TTC549 (cell line): ENCODE data around the gene LCMT2.

Experiments used
- FAIRE-seq: peaks from 2 replicates; lab custom pipeline; 2012; peaks lifted over from hg19 to GRCh38; lab: Jason Lieb, UNC

LCMT2 gene, protein sequence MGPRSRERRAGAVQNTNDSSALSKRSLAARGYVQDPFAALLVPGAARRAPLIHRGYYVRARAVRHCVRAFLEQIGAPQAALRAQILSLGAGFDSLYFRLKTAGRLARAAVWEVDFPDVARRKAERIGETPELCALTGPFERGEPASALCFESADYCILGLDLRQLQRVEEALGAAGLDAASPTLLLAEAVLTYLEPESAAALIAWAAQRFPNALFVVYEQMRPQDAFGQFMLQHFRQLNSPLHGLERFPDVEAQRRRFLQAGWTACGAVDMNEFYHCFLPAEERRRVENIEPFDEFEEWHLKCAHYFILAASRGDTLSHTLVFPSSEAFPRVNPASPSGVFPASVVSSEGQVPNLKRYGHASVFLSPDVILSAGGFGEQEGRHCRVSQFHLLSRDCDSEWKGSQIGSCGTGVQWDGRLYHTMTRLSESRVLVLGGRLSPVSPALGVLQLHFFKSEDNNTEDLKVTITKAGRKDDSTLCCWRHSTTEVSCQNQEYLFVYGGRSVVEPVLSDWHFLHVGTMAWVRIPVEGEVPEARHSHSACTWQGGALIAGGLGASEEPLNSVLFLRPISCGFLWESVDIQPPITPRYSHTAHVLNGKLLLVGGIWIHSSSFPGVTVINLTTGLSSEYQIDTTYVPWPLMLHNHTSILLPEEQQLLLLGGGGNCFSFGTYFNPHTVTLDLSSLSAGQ

DNA sequence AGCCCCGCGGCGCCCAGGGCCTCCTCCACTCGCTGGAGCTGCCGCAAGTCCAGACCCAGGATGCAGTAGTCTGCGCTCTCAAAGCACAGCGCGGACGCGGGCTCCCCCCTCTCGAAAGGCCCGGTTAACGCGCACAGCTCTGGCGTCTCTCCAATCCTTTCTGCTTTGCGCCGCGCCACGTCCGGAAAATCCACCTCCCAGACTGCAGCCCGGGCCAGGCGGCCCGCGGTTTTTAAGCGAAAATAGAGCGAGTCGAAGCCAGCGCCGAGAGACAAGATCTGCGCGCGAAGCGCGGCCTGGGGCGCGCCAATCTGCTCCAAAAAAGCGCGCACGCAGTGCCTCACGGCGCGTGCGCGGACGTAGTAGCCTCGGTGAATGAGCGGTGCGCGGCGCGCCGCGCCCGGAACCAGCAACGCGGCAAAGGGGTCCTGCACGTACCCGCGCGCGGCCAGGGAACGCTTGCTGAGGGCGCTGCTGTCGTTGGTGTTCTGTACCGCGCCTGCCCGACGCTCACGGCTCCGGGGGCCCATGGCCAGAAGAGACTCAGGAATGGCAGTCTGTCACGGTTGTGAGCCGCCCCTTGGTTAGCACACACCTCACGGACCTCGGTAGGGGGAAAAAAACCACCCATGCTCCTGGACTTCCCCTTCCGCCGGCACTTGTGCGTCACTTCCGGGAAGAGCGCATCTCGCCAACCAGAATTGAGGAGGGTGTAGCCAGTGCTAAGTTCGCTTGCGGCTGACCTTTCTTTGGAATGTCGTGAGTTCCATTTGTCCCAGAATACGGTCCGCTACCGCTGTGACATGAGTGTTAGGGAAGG is at the start of gene LCMT2:
Gene LCMT2 (minus strand): TSS at position 614 of the 820 bp plus-strand sequence. CDS start 84 bp downstream, at position 530.
- FAIRE-seq = peak; percentile 57

DNA sequence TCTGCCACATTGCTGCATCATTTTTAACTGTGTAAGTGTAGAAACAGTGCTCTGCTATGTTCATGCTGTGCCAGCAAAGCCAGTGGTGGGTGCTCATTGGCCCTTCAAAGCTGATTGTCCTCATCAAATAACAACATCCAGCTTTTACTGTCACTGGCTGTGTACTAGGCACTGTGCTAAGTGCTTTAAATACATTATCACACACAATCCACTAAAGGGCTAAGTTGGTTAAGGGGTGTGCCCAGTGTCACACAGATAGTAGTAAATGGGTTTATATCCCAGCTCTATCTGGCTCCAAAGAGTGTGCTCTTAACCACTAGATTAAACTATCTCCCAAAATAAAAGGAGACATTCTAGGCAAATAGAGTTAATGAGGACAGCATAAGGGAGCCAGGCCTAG is 48.2 kb upstream of the LCMT2 start:
- no peak for FAIRE-seq

DNA sequence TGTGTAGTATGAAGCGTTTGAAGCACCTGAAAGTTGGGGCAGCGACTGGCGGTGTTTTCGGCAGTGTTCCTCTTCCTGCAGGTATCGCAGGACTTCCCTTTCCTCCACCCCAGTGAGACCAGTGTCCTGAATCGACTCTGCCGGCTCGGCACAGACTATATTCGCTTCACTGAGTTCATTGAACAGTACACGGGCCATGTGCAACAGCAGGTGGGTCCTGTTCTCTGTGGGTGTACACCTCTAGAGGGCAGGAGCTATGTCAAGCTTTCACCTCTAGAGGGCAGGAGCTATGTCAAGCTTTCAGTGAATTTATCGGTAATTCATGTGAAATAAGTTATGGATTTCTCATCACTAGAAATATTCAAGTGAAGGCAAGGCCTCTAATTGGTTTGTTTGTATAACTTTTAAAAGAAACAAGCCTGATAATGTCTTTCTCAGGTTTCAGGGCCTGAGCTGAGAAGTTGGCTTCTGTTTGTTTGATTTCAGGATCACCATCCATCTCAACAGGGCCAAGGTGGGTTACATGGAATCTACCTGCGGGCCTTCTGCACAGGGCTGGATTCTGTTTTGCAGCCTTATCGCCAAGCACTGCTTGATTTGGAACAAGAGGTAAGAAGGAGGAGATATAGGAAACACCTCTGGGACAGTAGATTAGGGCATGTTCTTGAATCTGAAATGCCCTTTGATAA is 45.8 kb upstream of the LCMT2 start:
- FAIRE-seq = no peak

DNA sequence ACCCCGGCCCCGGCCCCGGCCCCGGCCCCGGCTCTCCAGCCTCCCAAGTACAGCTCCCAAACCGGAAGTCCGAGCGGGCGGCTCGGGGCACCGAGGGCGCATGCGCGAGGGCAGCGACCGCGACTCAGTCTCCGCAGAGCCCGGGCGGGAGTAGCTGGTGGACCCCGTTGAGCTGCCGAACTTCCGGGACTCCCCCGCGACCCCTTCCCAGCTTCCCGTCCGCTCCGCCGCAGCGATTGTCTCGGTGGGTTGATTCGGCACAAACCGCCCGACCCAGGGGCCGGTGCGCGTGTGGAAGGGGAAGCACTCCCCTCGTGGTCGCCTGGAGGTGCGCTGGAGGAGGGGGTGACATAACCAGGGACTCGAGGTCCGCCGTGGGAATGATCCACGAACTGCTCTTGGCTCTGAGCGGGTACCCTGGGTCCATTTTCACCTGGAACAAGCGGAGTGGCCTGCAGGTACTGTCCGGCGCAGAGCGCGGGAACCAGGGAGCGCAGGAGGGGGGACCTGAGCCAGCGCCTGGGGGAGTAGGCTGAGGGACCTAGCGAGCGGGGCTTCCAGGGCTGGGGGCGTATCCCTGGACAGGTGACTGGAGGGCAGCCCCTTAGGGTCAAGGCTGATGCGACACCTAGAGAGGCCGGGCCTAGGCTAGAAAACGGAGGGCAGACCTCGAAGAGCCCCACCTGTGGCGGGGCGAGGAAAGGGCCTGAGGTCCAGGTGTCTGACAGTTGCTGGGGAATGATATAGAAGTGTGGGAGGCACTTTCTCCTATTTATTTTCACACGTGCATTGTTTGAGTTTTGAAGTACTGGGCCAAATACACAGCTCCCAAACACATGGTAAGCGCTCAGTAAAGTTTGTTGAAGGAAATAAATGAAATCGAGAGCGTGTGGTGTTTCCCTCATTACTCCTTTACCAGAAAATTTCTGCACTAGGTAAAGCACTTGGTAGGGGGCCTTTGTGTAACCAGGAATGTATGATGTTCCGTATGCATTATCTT is 40.9 kb upstream of the LCMT2 start, which contains the start of the genes TUBGCP4 and ZSCAN29:
Gene TUBGCP4 (plus strand): TSS at position 127 of the 1,000 bp plus-strand sequence. CDS start 254 bp downstream, at position 381.
Gene ZSCAN29 (minus strand): TSS at position 69 of the 1,000 bp plus-strand sequence. CDS start 1,130 bp downstream, outside the sequence.
- no peak for FAIRE-seq

DNA sequence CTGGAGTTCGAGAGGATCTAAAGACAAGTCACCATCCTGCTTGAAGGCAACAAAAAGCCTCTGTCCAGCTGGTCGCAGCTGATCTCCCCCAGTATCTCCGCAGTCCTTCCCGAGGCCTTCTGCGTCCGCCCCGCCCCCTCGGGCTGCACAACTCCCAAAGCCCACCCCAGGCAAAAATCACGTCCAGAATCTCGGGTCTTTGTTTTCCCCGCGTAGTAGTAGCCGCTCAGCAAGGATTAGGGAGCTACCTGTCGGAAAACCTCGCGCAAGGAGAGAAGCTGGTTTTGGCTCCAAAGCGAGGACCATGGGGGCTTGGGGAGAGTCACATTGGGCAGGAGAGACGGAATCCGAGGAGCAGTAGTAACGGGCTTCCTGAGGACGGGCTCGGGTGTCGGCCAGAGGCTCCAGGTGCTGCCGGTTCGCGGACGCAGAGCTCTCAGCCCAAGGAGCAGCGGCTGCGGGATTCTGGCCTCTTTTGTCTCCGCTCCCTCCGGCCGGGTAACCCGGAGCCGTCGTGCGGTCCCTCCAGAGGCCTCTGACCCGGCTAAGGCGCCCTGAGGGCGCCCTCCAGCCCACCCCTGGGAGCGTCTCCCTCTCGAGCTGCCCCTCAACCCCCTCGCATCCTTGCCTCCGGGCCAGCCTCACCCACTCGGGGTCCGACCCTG is 40.1 kb upstream of the LCMT2 start:
- FAIRE-seq = no peak

DNA sequence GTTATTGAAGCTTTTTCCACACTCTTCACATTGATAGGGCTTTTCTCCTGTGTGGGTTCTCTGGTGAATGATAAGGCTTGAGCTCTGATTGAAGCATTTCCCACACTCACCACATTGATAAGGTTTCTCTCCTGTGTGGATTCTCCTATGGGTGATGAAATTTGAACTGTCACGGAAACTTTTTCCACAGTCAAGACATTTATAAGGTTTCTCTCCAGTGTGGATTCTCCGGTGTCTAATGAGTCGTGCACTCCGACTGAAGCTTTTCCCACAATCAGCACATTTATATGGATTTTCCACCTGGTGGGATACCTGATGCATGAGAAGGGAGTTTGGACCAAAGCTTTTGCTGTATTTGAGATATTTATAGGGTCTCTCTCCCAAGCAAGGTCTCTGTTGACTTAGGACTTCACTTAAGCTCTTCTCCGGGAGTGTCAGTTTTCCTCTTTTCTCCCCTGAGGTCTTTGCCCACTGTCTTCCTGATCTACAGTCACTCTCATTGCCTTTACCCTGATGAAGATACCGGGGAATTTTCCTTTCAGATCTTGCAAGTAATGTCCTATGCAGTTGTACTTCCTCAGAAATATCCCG is 31.0 kb upstream of the LCMT2 start:
- FAIRE-seq = no peak

DNA sequence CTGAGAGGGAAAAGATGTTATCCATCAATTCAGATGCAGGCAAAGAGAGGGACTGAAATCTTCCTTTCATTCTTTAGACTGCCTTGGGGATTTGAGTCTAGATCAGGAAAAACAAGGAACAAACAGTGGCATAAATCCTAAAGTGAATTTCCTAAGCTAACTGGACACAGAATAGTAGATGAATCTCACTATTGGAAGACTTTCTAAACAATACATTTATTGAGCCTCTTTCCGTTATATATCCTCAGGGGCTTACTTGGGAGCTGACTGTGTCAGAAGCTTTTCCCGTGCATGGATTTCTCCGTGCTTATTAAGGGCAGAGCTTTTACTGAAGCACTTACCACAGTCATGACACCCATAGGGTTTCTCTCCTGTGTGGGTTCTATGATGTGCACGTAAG is 30.4 kb upstream of the LCMT2 start:
- FAIRE-seq = no peak

DNA sequence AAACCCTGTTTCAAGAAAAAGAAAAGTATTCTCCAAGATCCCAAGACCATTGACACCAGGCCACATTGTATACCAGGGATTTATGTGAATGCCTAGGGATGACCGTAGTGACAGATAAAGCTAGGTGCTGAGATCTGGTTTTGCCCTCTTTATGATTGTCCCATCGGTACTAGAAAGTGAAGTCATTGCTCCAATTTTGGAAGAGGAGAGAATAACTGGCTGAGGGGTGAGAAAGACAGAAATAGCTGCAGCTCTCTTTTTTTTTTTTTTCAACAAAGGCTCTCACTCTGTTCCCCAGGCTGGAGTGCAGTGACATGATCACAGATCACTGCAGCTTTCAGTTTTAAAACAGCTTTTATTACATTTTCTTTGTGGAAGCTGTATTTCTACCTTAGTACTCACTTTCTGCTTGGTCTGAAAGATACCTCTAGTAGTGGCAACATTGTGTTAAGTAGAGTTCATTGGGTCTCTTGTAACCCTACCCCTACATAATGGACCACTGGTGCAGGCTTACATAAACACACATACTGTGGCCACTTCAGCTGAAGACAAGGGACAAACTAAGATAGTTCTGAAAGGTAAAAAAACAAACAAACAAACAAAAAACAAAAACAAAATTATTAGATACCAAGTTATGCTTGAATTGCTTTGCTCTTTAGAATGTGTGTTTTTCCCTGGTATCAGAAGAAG is 22.5 kb upstream of the LCMT2 start:
- FAIRE-seq = no peak

DNA sequence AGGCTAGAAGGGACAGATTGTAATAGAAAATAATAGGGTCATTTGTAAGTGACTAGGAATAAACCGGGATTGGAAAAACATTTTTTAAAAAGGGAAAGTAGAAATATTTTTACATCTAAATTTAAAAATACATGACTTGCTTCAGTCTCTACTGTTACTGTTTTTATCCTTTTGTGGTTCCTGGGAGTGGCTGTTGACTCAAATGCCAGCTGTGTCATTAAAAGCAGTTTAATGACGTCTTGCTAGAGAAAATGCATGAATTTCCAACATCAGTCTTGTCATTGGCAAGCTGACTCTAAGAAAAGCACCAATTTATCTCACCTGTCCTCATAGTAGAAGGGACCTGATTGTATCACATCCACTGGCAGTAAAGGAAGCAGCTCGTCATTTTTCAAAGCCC is 16.7 kb upstream of the LCMT2 start:
- FAIRE-seq = no peak

DNA sequence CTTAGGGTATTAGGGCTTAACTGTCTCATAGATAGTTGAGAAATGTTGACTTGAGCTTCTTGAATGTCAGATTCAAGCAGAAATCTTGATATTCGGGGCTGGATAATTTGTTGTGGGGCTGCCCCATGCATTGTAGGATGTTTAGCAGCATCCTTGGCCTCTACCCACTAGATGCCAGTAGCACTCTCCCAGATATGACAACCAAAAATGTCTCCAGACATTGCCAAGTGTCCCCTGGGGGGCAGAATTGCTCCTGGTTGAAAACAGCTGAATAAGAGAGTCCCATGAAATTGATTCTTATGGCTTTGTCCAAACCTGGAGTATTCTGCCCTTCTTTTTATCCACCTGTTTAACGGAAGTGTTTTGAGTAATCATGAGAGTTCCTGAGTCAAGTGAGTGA is 15.9 kb upstream of the LCMT2 start:
- no peak for FAIRE-seq

DNA sequence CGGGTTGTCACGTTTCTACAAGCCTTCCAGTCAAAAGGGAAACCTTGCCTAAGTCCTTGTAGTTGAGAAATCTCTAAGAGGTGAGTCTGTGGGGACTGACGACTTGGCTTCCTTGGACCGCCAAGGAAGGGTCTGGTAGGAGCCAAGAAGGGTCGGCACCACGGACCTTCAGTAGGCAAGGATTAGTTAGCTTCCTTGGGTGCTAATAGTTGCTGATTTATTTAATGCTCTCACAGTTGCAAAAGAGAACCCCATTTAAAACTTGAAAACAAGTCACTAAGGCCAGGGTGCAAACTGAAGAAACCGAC is 361 bp upstream of the LCMT2 start:
- no peak for FAIRE-seq

DNA sequence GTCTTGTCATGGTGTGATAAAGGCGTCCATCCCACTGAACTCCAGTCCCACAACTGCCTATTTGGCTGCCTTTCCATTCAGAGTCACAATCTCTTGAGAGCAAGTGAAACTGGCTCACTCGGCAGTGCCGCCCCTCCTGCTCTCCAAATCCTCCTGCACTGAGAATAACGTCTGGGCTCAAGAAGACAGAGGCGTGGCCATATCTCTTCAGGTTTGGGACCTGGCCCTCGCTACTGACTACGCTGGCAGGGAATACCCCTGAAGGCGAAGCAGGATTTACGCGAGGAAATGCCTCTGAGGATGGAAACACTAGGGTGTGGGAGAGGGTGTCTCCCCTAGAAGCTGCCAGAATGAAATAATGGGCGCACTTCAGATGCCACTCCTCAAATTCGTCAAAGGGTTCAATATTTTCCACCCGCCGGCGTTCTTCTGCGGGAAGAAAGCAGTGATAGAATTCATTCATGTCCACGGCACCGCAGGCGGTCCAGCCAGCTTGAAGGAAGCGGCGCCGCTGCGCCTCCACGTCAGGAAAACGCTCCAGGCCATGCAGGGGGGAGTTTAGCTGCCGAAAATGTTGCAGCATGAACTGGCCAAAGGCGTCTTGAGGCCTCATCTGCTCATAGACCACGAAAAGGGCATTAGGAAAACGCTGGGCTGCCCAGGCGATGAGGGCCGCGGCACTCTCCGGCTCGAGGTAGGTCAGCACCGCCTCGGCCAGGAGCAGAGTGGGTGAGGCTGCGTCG is 985 bp downstream of the LCMT2 start:
- no peak for FAIRE-seq

DNA sequence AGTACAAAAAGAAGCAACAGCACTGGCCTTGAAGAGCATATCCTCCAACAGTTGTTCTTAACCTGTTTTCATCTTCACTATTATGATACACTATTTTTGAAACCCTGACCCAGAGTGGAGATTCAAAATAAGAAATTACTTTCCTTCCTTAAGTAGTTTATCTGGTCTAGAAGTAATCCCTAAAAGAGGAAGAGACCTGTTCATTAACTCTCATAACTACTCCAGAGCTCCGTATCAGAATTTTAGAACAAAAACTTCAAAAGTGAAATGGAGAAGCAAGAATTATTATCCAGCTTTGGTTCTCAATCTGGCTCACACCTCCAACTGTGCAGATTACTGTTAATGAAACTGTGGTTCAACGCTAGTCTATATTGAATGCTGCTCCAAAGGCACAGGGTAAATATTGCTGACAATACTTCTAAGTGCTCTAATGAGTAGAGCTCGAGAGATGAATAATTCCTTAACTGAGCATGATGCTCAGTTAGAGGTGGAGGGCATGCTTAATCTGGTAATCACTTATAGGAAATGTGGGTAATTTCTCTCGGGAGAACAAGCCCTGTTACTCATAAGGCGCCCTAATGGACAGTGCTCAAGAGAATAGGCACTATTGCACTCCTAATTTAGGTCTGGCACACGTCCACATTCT is 5.2 kb downstream of the LCMT2 start:
- no peak for FAIRE-seq

DNA sequence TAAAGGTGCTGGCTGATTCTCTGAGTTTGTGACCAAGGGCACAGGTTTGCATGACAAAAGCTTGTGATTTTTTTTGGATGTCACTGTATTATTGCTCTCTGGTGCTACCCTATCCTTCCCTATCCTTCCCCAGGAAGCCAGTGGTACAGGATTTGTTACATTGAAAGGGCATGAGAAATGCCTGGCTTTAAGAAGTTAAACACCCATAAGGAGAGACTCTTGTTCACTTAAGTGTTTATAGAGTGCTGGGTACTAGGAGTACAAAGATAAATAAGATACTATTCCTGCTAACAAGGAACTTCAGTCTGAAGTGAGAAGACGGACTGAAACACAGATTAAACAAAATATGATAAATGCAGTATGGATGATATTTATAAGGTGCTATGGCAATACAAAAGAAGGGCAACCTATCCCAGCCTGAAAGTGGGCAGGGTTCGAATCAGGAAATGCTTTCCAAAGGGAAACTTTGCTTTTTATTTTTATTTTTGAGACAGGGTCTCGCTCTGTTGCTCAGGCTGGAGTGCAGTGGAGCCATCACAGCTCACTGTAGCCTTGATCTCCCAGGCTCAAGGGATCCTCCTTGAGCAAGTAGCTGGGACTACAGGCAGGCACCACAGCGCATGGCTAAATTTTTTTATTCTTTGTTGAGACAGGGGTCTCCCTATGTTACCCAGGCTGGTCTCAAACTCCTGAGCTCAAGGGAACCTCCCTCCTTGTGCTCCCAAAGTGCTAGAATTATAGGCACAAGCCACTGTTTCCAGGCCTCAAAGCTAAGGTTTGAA is 11.2 kb downstream of the LCMT2 start:
- FAIRE-seq = no peak

DNA sequence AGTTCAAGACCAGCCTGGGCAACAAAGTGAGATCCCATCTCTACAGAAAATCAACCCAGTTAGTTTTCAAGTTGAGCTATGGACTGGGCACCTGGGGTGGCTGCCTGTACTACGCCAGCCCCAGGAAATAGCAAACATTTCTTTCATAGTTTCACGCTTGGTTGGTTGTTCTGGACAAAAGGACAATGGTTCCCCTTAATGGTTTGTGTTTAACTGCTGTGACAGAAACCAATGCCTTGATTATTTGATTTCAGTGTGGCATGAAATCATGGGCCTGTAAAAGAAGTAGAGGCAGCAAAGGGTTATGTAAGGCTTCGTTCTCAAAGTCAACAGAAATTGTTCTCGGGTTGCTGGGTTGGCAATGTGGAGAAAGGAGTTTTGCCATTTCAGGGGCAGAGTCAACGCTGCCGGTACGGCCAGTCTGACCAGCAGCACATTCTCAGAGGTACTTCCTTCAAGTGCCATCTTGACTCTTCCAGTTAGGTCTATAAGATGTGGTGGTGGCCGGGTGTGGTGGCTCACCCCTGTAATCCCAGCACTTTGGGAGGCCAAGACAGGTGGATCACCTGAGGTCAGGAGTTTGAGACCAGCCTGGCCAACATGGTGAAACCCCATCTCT is 12.7 kb downstream of the LCMT2 start:
- no peak for FAIRE-seq

DNA sequence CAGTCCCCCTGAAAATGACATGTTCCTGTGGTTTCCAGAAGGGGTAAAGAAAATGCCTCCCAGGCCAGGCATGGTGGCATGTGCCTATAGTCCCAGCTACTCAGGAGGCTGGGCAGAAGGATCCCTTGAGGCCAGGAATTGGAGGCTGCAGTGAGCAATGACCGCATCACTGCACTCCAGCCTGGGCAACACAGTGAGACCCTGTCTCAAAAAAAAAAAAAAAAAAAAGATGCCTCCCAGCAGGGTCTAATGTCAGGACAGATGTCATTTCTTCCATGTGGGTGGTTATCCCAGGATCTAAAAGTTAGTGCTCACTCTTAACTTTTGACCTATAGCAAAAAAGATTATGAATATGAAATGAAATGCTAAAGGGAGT is 13.4 kb downstream of the LCMT2 start:
- FAIRE-seq = no peak
